PC-9 (cell line): ENCODE measurements around the gene USP11. TPM values are rescaled to one million over a fixed set of nuclear protein-coding genes. Genes with fewer than 3 reads are reported as not detected.

Source experiments
- BruUV-seq: library from RNA; stranded (reverse); fragments of 400-500 nt; replicated peaks from 2 replicates; lab custom pipeline; 2021; lab: Mats Ljungman, UMichigan
- CTCF ChIA-PET: fragments of 300-600 bp; sonication (Branson Sonifier 250); formaldehyde crosslinking; loops from one replicate; lab custom pipeline; 2022; ENCODE audit warnings: antibody characterized with exemption; lab: Charles Lee
- POLR2A ChIA-PET: fragments of 300-600 bp; sonication (Branson Sonifier 250); formaldehyde crosslinking; loops from one replicate; lab custom pipeline; 2022; ENCODE audit warnings: antibody characterized with exemption; ENCODE audit not compliant: unreplicated experiment; lab: Charles Lee
- DNase-seq, 2 experiments: peaks; one replicate each; pipeline versions ENCODE4 v3.0.0 to v3.0.0-alpha.2; 2015 to 2022; ENCODE audit warnings: mixed read lengths in 1 of 2
- H2AFZ ChIP-seq: fragments of 200-600 bp; sonication (generic); 2 replicates; pipeline ENCODE4 v1.8.1; 2017; ENCODE audit warnings: antibody characterized with exemption
- H3F3A ChIP-seq: fragments of 200-600 bp; sonication (generic); 2 replicates; pipeline ENCODE4 v1.8.1; 2017; ENCODE audit warnings: antibody characterized with exemption, mild to moderate bottlenecking, low read depth; ENCODE audit not compliant: insufficient read depth
- H3K27ac ChIP-seq: fragments of 200-600 bp; sonication (generic); 2 replicates; pipeline ENCODE4 v1.6.1; 2016; ENCODE audit warnings: mixed run types
- H3K27me3 ChIP-seq: fragments of 200-600 bp; sonication (generic); 2 replicates; pipeline ENCODE4 v1.6.1; 2016; ENCODE audit warnings: low read depth, mixed run types; ENCODE audit not compliant: insufficient read depth
- H3K36me3 ChIP-seq: fragments of 200-600 bp; sonication (generic); 2 replicates; pipeline ENCODE4 v1.6.1; 2016; ENCODE audit warnings: low read depth, mixed run types
- H3K4me1 ChIP-seq: fragments of 200-600 bp; sonication (generic); replicated peaks from 2 replicates; pipeline ENCODE4 v1.6.1; 2016; ENCODE audit warnings: mixed run types; ENCODE audit not compliant: insufficient read depth
- H3K4me2 ChIP-seq: fragments of 200-600 bp; sonication (generic); 2 replicates; pipeline ENCODE4 v1.6.1; 2017; ENCODE audit warnings: mixed run types
- H3K4me3 ChIP-seq: fragments of 200-600 bp; sonication (generic); 2 replicates; pipeline ENCODE4 v1.6.1; 2016; ENCODE audit warnings: mixed run types
- H3K79me2 ChIP-seq: fragments of 200-600 bp; sonication (generic); 2 replicates; pipeline ENCODE4 v1.6.1; 2017; ENCODE audit warnings: low read depth, mixed run types
- H3K9me2 ChIP-seq: fragments of 200-600 bp; sonication (generic); 2 replicates; pipeline ENCODE4 v1.8.1; 2017; ENCODE audit warnings: mild to moderate bottlenecking; ENCODE audit not compliant: insufficient read depth
- H3K9me3 ChIP-seq: fragments of 200-600 bp; sonication (generic); 2 replicates; pipeline ENCODE4 v1.8.1; 2016; ENCODE audit warnings: low read depth; ENCODE audit not compliant: insufficient read depth
- H4K20me1 ChIP-seq: fragments of 200-600 bp; sonication (generic); 2 replicates; pipeline ENCODE4 v1.8.1; 2017; ENCODE audit not compliant: insufficient read depth
- EZH2 ChIP-seq: fragments of 200-600 bp; sonication (generic); IDR thresholded peaks from 2 replicates; pipeline ENCODE4 v1.8.0; 2017; ENCODE audit warnings: antibody characterized with exemption, low read depth
- intact Hi-C: fragments of 100-400 bp; cut with micrococcal nuclease; formaldehyde crosslinking; loops from one replicate; pipeline ENCODE4 v1.10.0; 2022; ENCODE audit not compliant: unreplicated experiment
- total RNA-seq: library from RNA; stranded (reverse); gene quantifications from 2 replicates; pipeline ENCODE4 v1.2.3, GENCODE V29; 2021
- TF ChIP-seq, protein P1 (sequence below): fragments of 200-600 bp; sonication (generic); conservative IDR thresholded peaks from 2 replicates; pipeline ENCODE4 v1.6.1; 2017; ENCODE audit warnings: mixed run types, antibody characterized with exemption, mild to moderate bottlenecking, moderate library complexity

The USP11 gene
- total RNA-seq, 1 experiment from 2014 or later, result 25.3 TPM

DNA sequence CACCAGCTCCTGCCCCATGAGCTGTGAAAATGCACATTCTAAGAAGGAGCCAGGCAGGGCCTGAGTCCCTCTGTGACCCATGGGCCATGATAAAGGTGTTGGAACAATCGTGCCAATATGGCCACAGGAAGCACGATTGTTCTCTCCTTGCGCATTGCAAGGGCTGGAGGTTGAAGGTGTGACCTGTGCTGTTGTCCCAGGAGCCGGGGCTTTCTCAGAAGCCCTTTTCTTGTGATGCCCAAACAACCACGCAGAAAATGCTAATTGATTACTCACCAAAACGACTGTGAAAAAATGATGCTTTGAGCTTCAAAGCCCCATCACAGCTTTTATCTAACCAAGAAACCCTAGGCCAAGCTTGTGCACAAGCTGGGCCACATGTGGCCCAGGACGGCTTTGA, 33.8 kb downstream of the USP11 start:
- Histone ChIP-seq H2AFZ (no peak overlapping the region), H3K36me3 (no peaks in the 10 kb centered on the region), H4K20me1 (no peaks in the 10 kb centered on the region), H3K27me3 (no peaks in the 10 kb centered on the region), H3K4me2 (no peak overlapping the region), H3F3A (no peaks in the 10 kb centered on the region), H3K9me2 (no peaks in the 10 kb centered on the region), H3K9me3 (no peaks in the 10 kb centered on the region), H3K79me2 (no peaks in the 10 kb centered on the region), H3K4me3 (no peak overlapping the region), H3K27ac (no peak overlapping the region), H3K4me1 (no peaks in the 10 kb centered on the region)
- ChIA-PET POLR2A (no interaction called here), CTCF (no interaction called here)
- intact Hi-C loops, result no loop called here
- no peak for DNase-seq
- TF ChIP-seq, protein P1, sequence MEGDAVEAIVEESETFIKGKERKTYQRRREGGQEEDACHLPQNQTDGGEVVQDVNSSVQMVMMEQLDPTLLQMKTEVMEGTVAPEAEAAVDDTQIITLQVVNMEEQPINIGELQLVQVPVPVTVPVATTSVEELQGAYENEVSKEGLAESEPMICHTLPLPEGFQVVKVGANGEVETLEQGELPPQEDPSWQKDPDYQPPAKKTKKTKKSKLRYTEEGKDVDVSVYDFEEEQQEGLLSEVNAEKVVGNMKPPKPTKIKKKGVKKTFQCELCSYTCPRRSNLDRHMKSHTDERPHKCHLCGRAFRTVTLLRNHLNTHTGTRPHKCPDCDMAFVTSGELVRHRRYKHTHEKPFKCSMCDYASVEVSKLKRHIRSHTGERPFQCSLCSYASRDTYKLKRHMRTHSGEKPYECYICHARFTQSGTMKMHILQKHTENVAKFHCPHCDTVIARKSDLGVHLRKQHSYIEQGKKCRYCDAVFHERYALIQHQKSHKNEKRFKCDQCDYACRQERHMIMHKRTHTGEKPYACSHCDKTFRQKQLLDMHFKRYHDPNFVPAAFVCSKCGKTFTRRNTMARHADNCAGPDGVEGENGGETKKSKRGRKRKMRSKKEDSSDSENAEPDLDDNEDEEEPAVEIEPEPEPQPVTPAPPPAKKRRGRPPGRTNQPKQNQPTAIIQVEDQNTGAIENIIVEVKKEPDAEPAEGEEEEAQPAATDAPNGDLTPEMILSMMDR, result no peak
- TF ChIP-seq EZH2, result no peak
- no TSS peak for BruUV-seq

DNA sequence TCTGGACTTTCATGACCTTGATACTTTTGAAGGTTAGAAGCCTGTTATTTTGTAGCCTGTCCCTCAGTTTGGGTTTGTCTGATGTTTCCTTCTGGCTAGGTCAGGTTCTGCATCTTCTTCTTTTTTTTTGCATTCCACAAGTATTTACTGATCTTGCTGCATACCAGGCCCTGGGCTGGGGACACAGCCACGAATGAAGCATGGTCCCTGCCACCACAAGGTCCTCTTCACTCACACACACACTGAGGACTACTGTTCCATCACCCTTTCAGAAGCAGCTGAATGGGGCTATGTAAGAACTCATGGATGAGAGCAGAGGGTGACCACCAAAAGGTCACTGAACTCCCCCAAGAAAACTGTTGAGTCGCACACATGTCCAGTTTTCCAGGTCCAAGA, 39.2 kb downstream of the USP11 start:
- intact Hi-C loops, result no loop called here
- ChIA-PET CTCF (no interaction called here), POLR2A (no interaction called here)
- no peak for DNase-seq
- Histone ChIP-seq H2AFZ (no peak overlapping the region), H3K79me2 (no peaks in the 10 kb centered on the region), H3F3A (no peaks in the 10 kb centered on the region), H3K4me2 (no peak overlapping the region), H3K9me2 (no peaks in the 10 kb centered on the region), H3K4me1 (no peaks in the 10 kb centered on the region), H3K27ac (no peak overlapping the region), H3K36me3 (no peaks in the 10 kb centered on the region), H3K4me3 (no peak overlapping the region), H4K20me1 (no peaks in the 10 kb centered on the region), H3K27me3 (no peaks in the 10 kb centered on the region), H3K9me3 (no peaks in the 10 kb centered on the region)
- BruUV-seq, result no TSS peak
- TF ChIP-seq, protein P1, result no peak
- TF ChIP-seq EZH2, result no peak

DNA sequence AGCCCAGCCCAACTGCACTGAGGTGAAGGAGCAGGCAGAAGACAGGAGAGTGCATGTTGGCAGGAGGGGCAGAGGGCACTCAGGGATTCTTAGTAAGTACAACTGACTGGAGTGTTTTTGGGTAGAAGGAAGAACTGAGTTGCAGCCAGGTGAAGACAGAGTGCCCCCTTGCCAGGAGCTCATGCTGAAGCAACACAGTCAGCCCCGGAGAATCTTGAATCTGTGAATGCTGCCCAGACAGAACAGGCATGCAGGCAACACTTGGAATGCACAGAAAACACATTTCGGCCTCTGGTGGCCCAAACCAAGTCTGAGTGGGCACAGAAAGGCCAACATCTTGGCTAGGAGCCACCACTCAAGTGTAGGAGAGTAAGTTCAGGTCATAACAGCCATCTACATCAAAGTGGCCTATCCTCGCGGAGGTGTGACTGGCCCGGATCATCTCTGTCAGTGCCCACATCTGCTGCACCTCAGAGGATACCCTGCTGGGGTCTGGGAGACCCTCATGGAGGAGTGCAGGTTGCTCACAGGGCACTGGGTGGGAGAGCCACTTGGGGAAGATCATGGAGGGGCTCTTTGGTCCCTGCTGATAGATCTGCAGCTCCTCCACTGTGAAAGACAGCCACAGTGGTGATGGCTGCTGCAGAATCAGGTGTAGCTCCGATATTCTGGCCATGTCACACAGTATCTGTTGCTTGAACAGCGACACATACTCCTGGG, 40.4 kb downstream of the USP11 start:
- H3K36me3 ChIP-seq, result no peaks in the 10 kb centered on the region
- no peaks in the 10 kb centered on the region for H3K9me3 ChIP-seq
- H4K20me1 ChIP-seq, result no peaks in the 10 kb centered on the region
- TF ChIP-seq, protein P1, result no peak
- TF ChIP-seq EZH2, result no peak
- no peak overlapping the region for H2AFZ ChIP-seq
- no peaks in the 10 kb centered on the region for H3K79me2 ChIP-seq
- no peak overlapping the region for H3K4me2 ChIP-seq
- CTCF ChIA-PET, result no interaction called here
- DNase-seq, result no peak
- H3F3A ChIP-seq, result no peaks in the 10 kb centered on the region
- intact Hi-C loops, result no loop called here
- BruUV-seq, result no TSS peak
- no peaks in the 10 kb centered on the region for H3K9me2 ChIP-seq
- H3K27me3 ChIP-seq, result no peaks in the 10 kb centered on the region
- no peak overlapping the region for H3K27ac ChIP-seq
- no peak overlapping the region for H3K4me3 ChIP-seq
- POLR2A ChIA-PET, result no interaction called here
- no peaks in the 10 kb centered on the region for H3K4me1 ChIP-seq
